Right cardiac atrium (tissue), 5 donors: Measurements from ENCODE around the gene TMEM135. TPM values are rescaled to one million over a fixed set of nuclear protein-coding genes. Genes with fewer than 3 reads are reported as not detected.

Source experiments
- ATAC-seq, 2 donors: fragments of 200-7000 bp; cut with Tn5 transposase; one replicate each; pipeline versions ENCODE4 v1.8.0 to v1.9.1; 2020; ENCODE audit warnings: moderate library complexity in 2 of 2, mild to moderate bottlenecking in 1 of 2
- DNase-seq, 3 donors: peaks; one replicate each; pipeline ENCODE4 v3.0.0-alpha.2; 2020
- H3K27ac ChIP-seq: one replicate; pipeline ENCODE4 v1.5.1; 2013; ENCODE audit warnings: mild to moderate bottlenecking, low read length, control low read depth, moderate library complexity
- H3K27me3 ChIP-seq: one replicate; pipeline ENCODE4 v1.6.1; 2013; ENCODE audit not compliant: control insufficient read depth, insufficient read depth
- H3K4me1 ChIP-seq: one replicate; pipeline ENCODE4 v1.6.1; 2013; ENCODE audit warnings: low read length; ENCODE audit not compliant: control insufficient read depth, insufficient read depth
- H3K4me3 ChIP-seq: one replicate; pipeline ENCODE4 v1.5.1; 2013; ENCODE audit warnings: low read length, control low read depth
- H3K9me3 ChIP-seq: one replicate; pipeline ENCODE4 v1.6.1; 2013; ENCODE audit warnings: low read length; ENCODE audit not compliant: control insufficient read depth
- WGBS: extraction: QIAGEN DNeasy Blood & Tissue Kit; methylation state at CpG from one replicate; pipeline ENCODE4 v1.1.7; 2013; 5-methylcytosine and 5-hydroxymethylcytosine counted together
- intact Hi-C, 4 donors: fragments of 100-400 bp; cut with DNase I; formaldehyde crosslinking; loops; one replicate each; pipeline versions ENCODE4 v1.11.0 to v1.14.0; 2022 to 2023
- polyA plus RNA-seq: library from polyadenylated mRNA; stranded (reverse); fragments of 200-250 nt; gene quantifications from one replicate; pipeline ENCODE4 v1.2.3, GENCODE V29; 2013
- total RNA-seq, 4 donors: library from RNA; stranded (reverse); fragmentation: NEBNext Ultra II Directional; extraction: Animal tissue kit (Norgen Biotek cat#: 25700); gene quantifications; one replicate each; pipeline ENCODE4 v1.2.1, GENCODE V29; 2021
- donor health status: healthy with polysubstance abuse.
- donor health status: DM: no; HTN: yes; CAD: no.
- donor health status: DM: no; HTN: no; CAD: no.
- donor health status: DM: no; HTN: yes; CAD: no; lungs with severe emphysema.
- donor health status: DM: yes; HTN: yes; CAD: no.

Gene TMEM135
- total and polyA plus RNA-seq, 5 donors = 5.7 to 24.1 (median 18.0) TPM

- Histone ChIP-seq H3K27ac (no peak overlapping the region), H3K27me3 (no peaks in the 10 kb centered on the region), H3K4me3 (no peak overlapping the region), H3K9me3 (no peaks in the 10 kb centered on the region), H3K4me1 (peaks cover 10% of the 10 kb centered on the region)
- DNase-seq = no peak
- intact Hi-C loops = loop anchor here (2.0 to 10.0 kb wide), 3 partner anchors 67 to 1191 kb away; no protein-coding TSS in a partner anchor
- peak; percentile 11 to 50 for ATAC-seq
- 72% methylated on average over 2 of the region's 2 CpGs for WGBS
Observed at GRCh38 chr11:87353771-87354345, 316.1 kb downstream of the TMEM135 start.

DNA sequence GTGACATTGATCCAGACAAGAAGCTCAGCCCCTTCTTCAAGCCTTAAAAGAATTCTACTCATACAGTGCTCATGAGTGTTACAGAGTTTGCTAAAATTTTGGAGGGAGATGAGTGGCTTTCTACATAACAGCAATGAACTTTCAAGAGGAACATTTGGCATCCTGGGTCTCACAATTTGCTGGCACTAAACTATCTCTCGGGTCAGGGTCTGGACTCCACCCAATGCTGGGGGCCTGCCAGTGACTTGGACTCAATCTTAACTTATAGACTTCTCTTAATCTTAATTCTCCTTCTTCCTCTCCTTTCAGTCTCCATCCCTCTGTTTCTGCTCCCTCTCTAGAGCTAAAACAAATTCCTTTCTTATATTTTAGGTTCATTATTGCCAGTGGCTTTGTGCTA, 317.9 kb downstream of the TMEM135 start:
- no peaks in the 10 kb centered on the region for H3K27me3 ChIP-seq
- no peaks in the 10 kb centered on the region for H3K9me3 ChIP-seq
- no peak overlapping the region for H3K27ac ChIP-seq
- 23% methylated on average over 1 of the region's 1 CpG for WGBS
- DNase-seq (peak in 2 of 3 donors; percentile 68 to 79), ATAC-seq (peak in 1 of 2 donors; percentile 36)
- H3K4me1 ChIP-seq = peaks cover 10% of the 10 kb centered on the region
- no peak overlapping the region for H3K4me3 ChIP-seq
- intact Hi-C loops = loop anchor here in 2 of 4 donors (10.0 kb wide), 1 partner anchor 1189 kb away; no protein-coding TSS in a partner anchor

- intact Hi-C loops = loop anchor here in 2 of 4 donors (10.0 kb wide), 1 partner anchor 1188 kb away; no protein-coding TSS in a partner anchor
Observed at GRCh38 chr11:87356428-87356827, 318.7 kb downstream of the TMEM135 start.

GRCh38 chr11:87358461-87358860, 320.7 kb downstream of the TMEM135 start:
- ATAC-seq (no peak), DNase-seq (no peak)
- WGBS = 96% methylated on average over 5 of the region's 5 CpGs
- Histone ChIP-seq H3K4me1 (peaks cover 7% of the 10 kb centered on the region), H3K27ac (no peak overlapping the region), H3K4me3 (no peak overlapping the region), H3K27me3 (no peaks in the 10 kb centered on the region), H3K9me3 (no peaks in the 10 kb centered on the region)
- intact Hi-C loops = loop anchor here in 2 of 4 donors (10.0 kb wide), 1 partner anchor 1186 kb away; no protein-coding TSS in a partner anchor

More at GRCh38 chr11:87356428-87356827, 318.7 kb downstream of the TMEM135 start:
- Histone ChIP-seq H3K27me3 (no peaks in the 10 kb centered on the region), H3K27ac (no peak overlapping the region), H3K9me3 (no peaks in the 10 kb centered on the region), H3K4me3 (no peak overlapping the region), H3K4me1 (peaks cover 10% of the 10 kb centered on the region)
- WGBS = 94% methylated on average over 4 of the region's 4 CpGs
- DNase-seq = peak in 1 of 3 donors; percentile 45
- ATAC-seq = no peak

DNA sequence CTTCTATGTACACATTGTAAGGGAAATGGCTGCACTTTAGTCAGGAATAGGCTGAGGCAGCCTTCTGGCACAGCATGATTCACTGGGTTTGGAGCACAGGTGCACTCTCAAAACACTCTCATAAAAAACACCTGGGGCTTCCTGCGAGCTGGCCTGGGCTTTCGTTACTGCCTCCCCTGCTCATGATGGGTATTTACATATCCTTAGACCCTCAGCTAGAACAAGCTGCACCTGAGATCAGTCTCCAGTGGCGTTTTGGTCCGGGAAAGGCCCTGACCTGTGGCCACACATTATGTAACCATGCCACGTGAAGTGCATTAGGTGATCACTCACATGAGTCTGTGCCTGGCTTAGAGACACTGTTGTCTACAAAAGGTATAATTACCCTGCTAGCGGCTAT, 321.7 kb downstream of the TMEM135 start:
- Histone ChIP-seq H3K4me3 (no peak overlapping the region), H3K27ac (no peak overlapping the region), H3K27me3 (no peaks in the 10 kb centered on the region), H3K9me3 (no peaks in the 10 kb centered on the region), H3K4me1 (peaks cover 7% of the 10 kb centered on the region)
- ATAC-seq = no peak
- intact Hi-C loops = loop anchor here in 2 of 4 donors (10.0 kb wide), 1 partner anchor 1185 kb away; no protein-coding TSS in a partner anchor
- DNase-seq = no peak
- 92% methylated on average over 6 of the region's 6 CpGs for WGBS

- intact Hi-C loops = no loop called here
- 94% methylated on average over 5 of the region's 5 CpGs for WGBS
- no peak for DNase-seq
Observed at GRCh38 chr11:87361891-87362290, 324.2 kb downstream of the TMEM135 start.

DNA sequence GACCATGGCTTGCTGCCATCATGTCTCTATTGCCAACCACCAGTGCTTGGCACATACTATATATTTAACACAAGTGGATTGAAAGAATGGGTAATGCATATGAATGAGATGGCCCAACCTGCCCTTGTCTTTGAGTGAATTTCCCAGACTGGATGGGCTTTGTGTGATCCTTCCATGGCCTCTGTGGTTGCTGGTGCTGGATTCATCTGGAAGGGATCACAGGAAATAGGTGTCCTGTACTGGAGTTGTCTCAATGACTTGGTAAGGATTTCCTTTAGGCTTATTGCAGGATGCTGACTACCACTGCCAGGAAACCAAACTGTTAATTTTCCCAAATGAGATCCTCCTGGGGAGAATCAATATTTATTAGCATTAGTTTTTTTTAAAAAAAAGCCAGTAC, 328.6 kb downstream of the TMEM135 start:
- H3K27ac ChIP-seq = no peak overlapping the region
- no peak for ATAC-seq

More at GRCh38 chr11:87361891-87362290, 324.2 kb downstream of the TMEM135 start:
- ATAC-seq = no peak
- Histone ChIP-seq H3K9me3 (no peaks in the 10 kb centered on the region), H3K27ac (no peak overlapping the region), H3K4me1 (no peaks in the 10 kb centered on the region), H3K4me3 (no peak overlapping the region), H3K27me3 (no peaks in the 10 kb centered on the region)

GRCh38 chr11:87366763-87367405, 329.1 kb downstream of the TMEM135 start:
- ATAC-seq = no peak
- no peaks in the 10 kb centered on the region for H3K27me3 ChIP-seq
- 67% methylated on average over 2 of the region's 2 CpGs for WGBS
- H3K9me3 ChIP-seq = no peaks in the 10 kb centered on the region
- H3K4me3 ChIP-seq = no peak overlapping the region
- H3K4me1 ChIP-seq = peaks cover 3% of the 10 kb centered on the region
- DNase-seq = no peak
- intact Hi-C loops = no loop called here
- no peak overlapping the region for H3K27ac ChIP-seq

More for the DNA sequence above, 328.6 kb downstream of the TMEM135 start:
- DNase-seq = no peak
- Histone ChIP-seq H3K9me3 (no peaks in the 10 kb centered on the region), H3K27me3 (no peaks in the 10 kb centered on the region), H3K4me1 (peaks cover 3% of the 10 kb centered on the region), H3K4me3 (no peak overlapping the region)
- intact Hi-C loops = no loop called here

- 45% methylated on average over 1 of the region's 1 CpG for WGBS
- Histone ChIP-seq H3K4me3 (no peak overlapping the region), H3K9me3 (no peaks in the 10 kb centered on the region), H3K4me1 (peaks cover 3% of the 10 kb centered on the region), H3K27ac (no peak overlapping the region), H3K27me3 (no peaks in the 10 kb centered on the region)
- peak in 1 of 3 donors; percentile 60 for DNase-seq
- ATAC-seq = peak; percentile 74 to 79
- intact Hi-C loops = no loop called here
Observed at GRCh38 chr11:87368151-87368550, 330.4 kb downstream of the TMEM135 start.

- intact Hi-C loops = no loop called here
- ATAC-seq = peak; percentile 67 to 85
- Histone ChIP-seq H3K9me3 (no peaks in the 10 kb centered on the region), H3K27ac (peak overlapping the region; percentile 30), H3K4me3 (no peak overlapping the region), H3K4me1 (peaks cover 3% of the 10 kb centered on the region), H3K27me3 (no peaks in the 10 kb centered on the region)
- 52% methylated on average over 5 of the region's 5 CpGs for WGBS
- peak in 1 of 3 donors; percentile 38 for DNase-seq
Observed at GRCh38 chr11:87368858-87369480, 331.2 kb downstream of the TMEM135 start.

DNA sequence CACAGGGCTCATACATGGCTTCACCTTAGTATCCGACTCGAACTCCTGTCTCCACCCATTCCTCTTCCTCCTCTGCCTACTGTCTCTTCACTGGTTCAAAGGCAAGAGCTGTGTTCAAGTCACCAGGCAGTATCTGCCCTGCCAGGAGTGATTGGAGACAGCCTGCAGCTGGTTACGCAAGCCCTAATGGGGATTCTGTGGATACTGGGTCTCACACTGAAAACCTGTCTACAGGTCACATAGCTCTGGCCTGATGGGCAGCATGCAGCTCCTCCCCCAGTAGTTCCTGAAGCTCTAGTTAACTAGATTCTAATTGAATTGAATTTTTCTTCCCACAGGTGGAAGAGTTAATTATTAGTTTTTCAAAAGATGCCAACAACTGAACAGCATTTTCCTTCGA, 332.2 kb downstream of the TMEM135 start:
- intact Hi-C loops = no loop called here
- peaks cover 3% of the 10 kb centered on the region for H3K4me1 ChIP-seq
- no peaks in the 10 kb centered on the region for H3K27me3 ChIP-seq
- H3K27ac ChIP-seq = no peak overlapping the region
- no peaks in the 10 kb centered on the region for H3K9me3 ChIP-seq
- H3K4me3 ChIP-seq = no peak overlapping the region
- DNase-seq (no peak), ATAC-seq (no peak)
- 75% methylated on average over 4 of the region's 4 CpGs for WGBS
